Pons (tissue), 1 donor: Measurements from ENCODE around the gene LSMEM2.
"Not testable (repeated sequence)": the region's sequence is repeated elsewhere in the genome, so short reads cannot be mapped to it uniquely, and the experiment has no call there.

Experiments
- DNase-seq: peaks from one replicate; pipeline ENCODE4 v3.0.0-alpha.2; 2016; ENCODE audit warnings: low spot score

Gene LSMEM2

GRCh38 chr3:50278880-50279224 is at the start of gene LSMEM2:
TSS of gene LSMEM2 (plus strand) at chr3:50279087. CDS start at chr3:50279114, 27 bp downstream.
- no peak for DNase-seq

GRCh38 chr3:50229490-50229889 is 49.4 kb upstream of the LSMEM2 start:
- no peak for DNase-seq

GRCh38 chr3:50230104-50230793 is 48.6 kb upstream of the LSMEM2 start:
- DNase-seq: no peak

GRCh38 chr3:50230794-50231125 is 48.1 kb upstream of the LSMEM2 start:
- DNase-seq: no peak

GRCh38 chr3:50231581-50231980 is 47.3 kb upstream of the LSMEM2 start:
- DNase-seq: no peak

GRCh38 chr3:50232303-50232702 is 46.6 kb upstream of the LSMEM2 start:
- no peak for DNase-seq

GRCh38 chr3:50233176-50233575 is 45.7 kb upstream of the LSMEM2 start:
- DNase-seq: no peak

- DNase-seq: peak; percentile 99
Observed at GRCh38 chr3:50235716-50236483, 43.0 kb upstream of the LSMEM2 start, which contains the start of gene GNAI2. TSS of gene GNAI2 (plus strand) at chr3:50236204. CDS start at chr3:50236336, 132 bp downstream.

GRCh38 chr3:50236484-50237132 is 42.3 kb upstream of the LSMEM2 start:
- no peak for DNase-seq

- DNase-seq: no peak
Observed at GRCh38 chr3:50237133-50237651, 41.7 kb upstream of the LSMEM2 start.

- peak; percentile 68 for DNase-seq
Observed at GRCh38 chr3:50237754-50238548, 40.9 kb upstream of the LSMEM2 start.

GRCh38 chr3:50238549-50239026 is 40.3 kb upstream of the LSMEM2 start:
- peak; percentile 53 for DNase-seq

GRCh38 chr3:50239649-50240048 is 39.2 kb upstream of the LSMEM2 start:
- DNase-seq: no peak

GRCh38 chr3:50241163-50241562 is 37.7 kb upstream of the LSMEM2 start:
- DNase-seq: no peak

GRCh38 chr3:50241713-50242380 is 37.0 kb upstream of the LSMEM2 start:
- no peak for DNase-seq

- DNase-seq: no peak
Observed at GRCh38 chr3:50242381-50242770, 36.5 kb upstream of the LSMEM2 start.

- DNase-seq: peak; percentile 76
Observed at GRCh38 chr3:50242851-50243542, 35.9 kb upstream of the LSMEM2 start.

GRCh38 chr3:50243543-50243895 is 35.4 kb upstream of the LSMEM2 start:
- no peak for DNase-seq

- DNase-seq: not testable (repeated sequence)
Observed at GRCh38 chr3:50244813-50245212, 34.1 kb upstream of the LSMEM2 start.

GRCh38 chr3:50245251-50245745 is 33.6 kb upstream of the LSMEM2 start:
- no peak for DNase-seq
